Right kidney (tissue), 9 donors: ENCODE measurements around the gene ATP1A2.

Experiments used
- DNase-seq: peaks from one replicate; pipeline ENCODE4 v3.0.0-alpha.2; 2016
- long read RNA-seq, 8 donors: transcript quantifications; one replicate each; lab custom pipeline, GENCODE V29; 2026

The ATP1A2 gene
- long read RNA-seq, donor 1, partial matches to known transcripts, result 33 of 40 reads
- long read RNA-seq, donor 1, other reads (novel, unspliced or antisense), result 7 of 40 reads
- long read RNA-seq, donor 2, result 0 reads
- long read RNA-seq, donor 3, result 0 reads
- long read RNA-seq, donor 4, partial matches to known transcripts, result 0 of 1 reads
- long read RNA-seq, donor 4, other reads (novel, unspliced or antisense), result 0 of 1 reads
- long read RNA-seq, donor 5, result 0 reads
- long read RNA-seq, donor 6, result 0 reads
- long read RNA-seq, donor 7, result 0 reads
- long read RNA-seq, donor 8, full-length matches to known transcripts, result 1 of 1 reads
- long read RNA-seq, donor 8, partial matches to known transcripts, result 0 of 1 reads
- long read RNA-seq, donor 8, other reads (novel, unspliced or antisense), result 0 of 1 reads

- peak; percentile 38 for DNase-seq
Measured at GRCh38 chr1:160115545-160116282, at the start of gene ATP1A2. TSS of gene ATP1A2 (plus strand) at chr1:160115759. CDS start at chr1:160115862, 103 bp downstream.

GRCh38 chr1:160066829-160067745, 48.5 kb upstream of the ATP1A2 start:
- no peak for DNase-seq

GRCh38 chr1:160068225-160068624, 47.3 kb upstream of the ATP1A2 start:
- no peak for DNase-seq

- DNase-seq, result no peak
Measured at GRCh38 chr1:160069460-160070231, 45.9 kb upstream of the ATP1A2 start, which contains the start of gene KCNJ10. TSS of gene KCNJ10 (minus strand) at chr1:160070160. CDS start at chr1:160042532, 27,628 bp downstream.

- DNase-seq, result peak; percentile 82
Measured at GRCh38 chr1:160070243-160071163, 45.1 kb upstream of the ATP1A2 start.

- no peak for DNase-seq
Measured at GRCh38 chr1:160071289-160071688, 44.3 kb upstream of the ATP1A2 start.

GRCh38 chr1:160074865-160075264, 40.7 kb upstream of the ATP1A2 start:
- DNase-seq, result no peak

- no peak for DNase-seq
Measured at GRCh38 chr1:160075836-160076235, 39.7 kb upstream of the ATP1A2 start.

GRCh38 chr1:160076295-160076694, 39.3 kb upstream of the ATP1A2 start:
- DNase-seq, result no peak

GRCh38 chr1:160077486-160077885, 38.1 kb upstream of the ATP1A2 start:
- DNase-seq, result no peak

GRCh38 chr1:160078512-160079195, 36.9 kb upstream of the ATP1A2 start:
- DNase-seq, result no peak

- DNase-seq, result no peak
Measured at GRCh38 chr1:160079448-160079847, 36.1 kb upstream of the ATP1A2 start.

- no peak for DNase-seq
Measured at GRCh38 chr1:160080381-160081100, 35.0 kb upstream of the ATP1A2 start.

GRCh38 chr1:160081261-160081936, 34.2 kb upstream of the ATP1A2 start, which contains the start of gene KCNJ9:
TSS of gene KCNJ9 (plus strand) at chr1:160081538. CDS start at chr1:160084031, 2,493 bp downstream.
- no peak for DNase-seq

GRCh38 chr1:160082487-160082886, 33.1 kb upstream of the ATP1A2 start:
- DNase-seq, result no peak

GRCh38 chr1:160082926-160083325, 32.6 kb upstream of the ATP1A2 start:
- DNase-seq, result no peak

GRCh38 chr1:160083968-160084770, 31.4 kb upstream of the ATP1A2 start:
- DNase-seq, result peak; percentile 89
